HepG2 (cell line): Measurements from ENCODE around the gene NDRG2. TPM values are rescaled to one million over a fixed set of nuclear protein-coding genes. Genes with fewer than 3 reads are reported as not detected.

Experiments
- BCL3 ChIP-seq: sonication (generic); formaldehyde crosslinking; IDR thresholded peaks from 2 replicates; pipeline ENCODE4 v1.5.1; 2020; ENCODE audit warnings: mild to moderate bottlenecking, missing genetic modification reagents, moderate library complexity
- DMTF1 ChIP-seq: sonication (generic); formaldehyde crosslinking; IDR thresholded peaks from 2 replicates; pipeline ENCODE4 v1.4.0; 2020; ENCODE audit warnings: mild to moderate bottlenecking, missing genetic modification reagents
- JARID2 ChIP-seq: sonication (generic); formaldehyde crosslinking; IDR thresholded peaks from 2 replicates; pipeline ENCODE4 v1.8.1; 2023; ENCODE audit warnings: missing genetic modification reagents, inconsistent platforms; ENCODE audit not compliant: insufficient replicate concordance
- JUN ChIP-seq: sonication (generic); formaldehyde crosslinking; IDR thresholded peaks from 2 replicates; pipeline ENCODE4 v1.4.0; 2020; ENCODE audit warnings: mild to moderate bottlenecking, missing genetic modification reagents
- RAD21 ChIP-seq: fragments of 450-650 bp; formaldehyde crosslinking; IDR thresholded peaks from 2 replicates; pipeline ENCODE4 v1.5.0; 2020; ENCODE audit warnings: mild to moderate bottlenecking
- RFXAP ChIP-seq: sonication (generic); formaldehyde crosslinking; IDR thresholded peaks from 2 replicates; pipeline ENCODE4 v1.4.0; 2020; ENCODE audit warnings: missing genetic modification reagents, borderline replicate concordance
- ZBTB40 ChIP-seq, 2 experiments: fragments of 450-650 bp in 1 of 2; sonication (generic) in 1 of 2; formaldehyde crosslinking in 1 of 2; IDR thresholded peaks; 2 replicates each; pipeline versions ENCODE4 v1.6.1 to v1.8.0; 2016 to 2022; ENCODE audit warnings: antibody characterized with exemption in 1 of 2, mild to moderate bottlenecking in 1 of 2, missing genetic modification reagents in 1 of 2
- ZNF263 ChIP-seq: sonication (generic); formaldehyde crosslinking; IDR thresholded peaks from 2 replicates; pipeline ENCODE4 v1.4.0; 2020; ENCODE audit warnings: missing genetic modification reagents
- ZNF276 ChIP-seq: sonication (generic); formaldehyde crosslinking; IDR thresholded peaks from 2 replicates; pipeline ENCODE4 v1.4.0; 2020; ENCODE audit warnings: mild to moderate bottlenecking, low read depth, missing genetic modification reagents
- ZNF333 ChIP-seq: sonication (generic); formaldehyde crosslinking; IDR thresholded peaks from 2 replicates; pipeline ENCODE4 v1.4.0; 2020; ENCODE audit warnings: mild to moderate bottlenecking, missing genetic modification reagents, borderline replicate concordance
- ZNF503 ChIP-seq: sonication (generic); formaldehyde crosslinking; IDR thresholded peaks from 2 replicates; pipeline ENCODE4 v1.4.0; 2020; ENCODE audit warnings: missing genetic modification reagents
- polyA plus RNA-seq, 8 experiments: library from polyadenylated mRNA; depleted of rRNA in 3 of 8; stranded (reverse) in 7 of 8; unstranded in 1 of 8; fragments of >200 nt; fragmentation: Illumina TruSeq in 4 of 8; extraction: Trizol in 4 of 8; gene quantifications; 2 replicates each; pipeline versions ENCODE4 v1.2.1 to v1.2.3, GENCODE V29; 2011 to 2016; ENCODE audit warnings: low read depth in 4 of 8, missing spikeins in 1 of 8, mixed read lengths in 1 of 8; ENCODE audit not compliant: insufficient read depth in 1 of 8
- total RNA-seq, 5 experiments: library from RNA; depleted of rRNA; stranded (reverse); fragments of >200 nt; fragmentation: Illumina TruSeq; extraction: Trizol; gene quantifications; 2 replicates each; pipeline ENCODE4 v1.2.3, GENCODE V29; 2016; ENCODE audit warnings: low read depth in 1 of 5

The NDRG2 gene
- total and polyA plus RNA-seq, 2 of the 13 experiments (the other 11 are each of a cell fraction or from before 2014, with no cell fraction given): 27.2 to 189 TPM

- TF ChIP-seq DMTF1 (CRISPR knock-in tag) (no peak), RFXAP (CRISPR knock-in tag) (peak; percentile 94), JUN (CRISPR knock-in tag) (peak; percentile 74; the same call in 1 of the 2 replicates), ZNF276 (CRISPR knock-in tag) (no peak), ZNF333 (CRISPR knock-in tag) (no peak), RAD21 (peak; percentile 32; the same call in 1 of the 2 replicates), ZBTB40 (IDR thresholded peaks at IDR 0.05) (no peak), ZBTB40 (CRISPR knock-in tag; IDR thresholded peaks at IDR 0.05) (peak; percentile 82), ZNF503 (CRISPR knock-in tag) (peak; percentile 93), JARID2 (CRISPR knock-in tag) (no peak), BCL3 (CRISPR knock-in tag) (no peak), ZNF263 (peak; percentile 80)
Measured at GRCh38 chr14:21054123-21054767, 29.4 kb upstream of the NDRG2 start (continued).
